PFSK-1 (cell line): Measurements from ENCODE around the gene NEIL3.

Experiments
- FOXP2 ChIP-seq: optimal IDR thresholded peaks from 2 replicates; pipeline ENCODE3; 2011; ENCODE audit warnings: borderline replicate concordance, control low read depth, inconsistent platforms; ENCODE audit not compliant: insufficient read depth; ENCODE audit errors: extremely low read length, extremely low read depth
- POLR2AphosphoS5 ChIP-seq: IDR thresholded peaks from 2 replicates; pipeline ENCODE4 v1.6.1; 2012; ENCODE audit warnings: low read depth, mild to moderate bottlenecking, control low read depth, low read length, moderate library complexity
- REST ChIP-seq, 2 experiments: IDR thresholded peaks; 2 replicates each; pipeline versions ENCODE4 v1.6.1 to v1.8.0; 2011 to 2012; ENCODE audit warnings: low read depth in 2 of 2, low read length in 2 of 2, control low read depth in 1 of 2, inconsistent platforms in 1 of 2, mild to moderate bottlenecking in 1 of 2, moderate library complexity in 1 of 2; ENCODE audit not compliant: insufficient read depth in 1 of 2
- SIN3A ChIP-seq: IDR thresholded peaks from 2 replicates; pipeline ENCODE4 v1.6.1; 2012; ENCODE audit warnings: mild to moderate bottlenecking, low read length, moderate library complexity, borderline replicate concordance; ENCODE audit not compliant: insufficient read depth
- TAF1 ChIP-seq: IDR thresholded peaks from 2 replicates; pipeline ENCODE4 v1.6.1; 2012; ENCODE audit warnings: low read length, control low read depth, borderline replicate concordance; ENCODE audit not compliant: insufficient read depth

NEIL3 gene

GRCh38 chr4:177332119-177332518, 22.4 kb downstream of the NEIL3 start:
- TF ChIP-seq FOXP2 (no peak), REST (IDR thresholded peaks at IDR 0.05; ENCODE audit: insufficient read depth in 1 of 2, low read depth in 2 of 2, low read length in 2 of 2) (no peak), SIN3A (no peak), POLR2AphosphoS5 (no peak), TAF1 (no peak)

- TF ChIP-seq REST (IDR thresholded peaks at IDR 0.05; ENCODE audit: insufficient read depth in 1 of 2, low read depth in 2 of 2, low read length in 2 of 2): no peak
- no peak for TF ChIP-seq POLR2AphosphoS5
- no peak for TF ChIP-seq SIN3A
- TF ChIP-seq FOXP2: no peak
Measured at GRCh38 chr4:177339477-177340374, 30.1 kb downstream of the NEIL3 start.

GRCh38 chr4:177348348-177348747, 38.7 kb downstream of the NEIL3 start:
- TF ChIP-seq TAF1 (no peak), SIN3A (no peak), POLR2AphosphoS5 (no peak), REST (IDR thresholded peaks at IDR 0.05; ENCODE audit: insufficient read depth in 1 of 2, low read depth in 2 of 2, low read length in 2 of 2) (no peak)

DNA sequence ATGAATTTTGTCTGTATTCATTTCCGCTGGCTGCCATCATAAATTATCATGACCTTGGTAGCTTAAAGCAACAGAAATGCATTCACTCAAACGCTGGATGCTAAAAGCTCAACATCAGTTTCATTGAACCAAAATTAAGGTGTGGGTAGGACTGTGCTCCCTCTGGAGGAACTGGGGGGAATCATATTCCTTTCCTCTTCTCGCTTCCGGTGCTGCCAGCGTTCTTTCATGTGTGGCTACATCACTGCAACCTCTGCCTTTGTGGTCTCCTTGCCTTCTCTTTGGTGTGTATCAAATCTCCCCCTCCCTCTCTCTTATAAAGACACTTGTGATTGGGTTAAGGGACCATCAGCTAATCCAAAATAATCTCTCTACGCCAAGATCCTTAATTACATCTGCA, 39.5 kb downstream of the NEIL3 start:
- no peak for TF ChIP-seq TAF1
- TF ChIP-seq REST (IDR thresholded peaks at IDR 0.05; ENCODE audit: insufficient read depth in 1 of 2, low read depth in 2 of 2, low read length in 2 of 2): no peak
- no peak for TF ChIP-seq FOXP2
- no peak for TF ChIP-seq SIN3A
- TF ChIP-seq POLR2AphosphoS5: no peak
